ENCODE data around the gene PODXL2. TPM values are rescaled to one million over a fixed set of nuclear protein-coding genes. Genes with fewer than 3 reads are reported as not detected.
"Not testable (repeated sequence)": the region's sequence is repeated elsewhere in the genome, so short reads cannot be mapped to it uniquely, and the experiment has no call there.

The PODXL2 gene
- polyA plus RNA-seq, 1 donor = 44.6 TPM

GRCh38 chr3:127674101-127674721, 45.2 kb downstream of the PODXL2 start:
- no peak for DNase-seq

DNA sequence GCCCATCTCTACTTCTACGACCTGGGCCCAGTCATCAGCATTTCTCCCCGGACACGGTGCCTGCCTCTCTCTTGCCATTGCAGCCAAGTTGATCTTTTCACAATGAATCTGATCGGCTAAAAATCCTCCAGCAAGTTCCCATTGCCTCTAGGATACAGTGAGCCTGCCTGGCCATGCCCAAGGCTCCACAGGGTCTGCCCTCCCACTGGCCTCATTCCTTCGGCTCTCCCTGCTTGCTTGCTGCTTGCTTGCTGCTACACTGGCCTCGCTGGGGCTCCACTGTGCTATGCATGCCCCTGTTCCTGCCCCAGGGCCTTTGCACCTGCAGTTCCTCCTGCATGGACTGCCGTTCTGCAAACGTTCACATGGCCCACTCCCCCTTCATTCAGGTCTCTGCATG, 45.8 kb downstream of the PODXL2 start:
- no peak for DNase-seq

DNA sequence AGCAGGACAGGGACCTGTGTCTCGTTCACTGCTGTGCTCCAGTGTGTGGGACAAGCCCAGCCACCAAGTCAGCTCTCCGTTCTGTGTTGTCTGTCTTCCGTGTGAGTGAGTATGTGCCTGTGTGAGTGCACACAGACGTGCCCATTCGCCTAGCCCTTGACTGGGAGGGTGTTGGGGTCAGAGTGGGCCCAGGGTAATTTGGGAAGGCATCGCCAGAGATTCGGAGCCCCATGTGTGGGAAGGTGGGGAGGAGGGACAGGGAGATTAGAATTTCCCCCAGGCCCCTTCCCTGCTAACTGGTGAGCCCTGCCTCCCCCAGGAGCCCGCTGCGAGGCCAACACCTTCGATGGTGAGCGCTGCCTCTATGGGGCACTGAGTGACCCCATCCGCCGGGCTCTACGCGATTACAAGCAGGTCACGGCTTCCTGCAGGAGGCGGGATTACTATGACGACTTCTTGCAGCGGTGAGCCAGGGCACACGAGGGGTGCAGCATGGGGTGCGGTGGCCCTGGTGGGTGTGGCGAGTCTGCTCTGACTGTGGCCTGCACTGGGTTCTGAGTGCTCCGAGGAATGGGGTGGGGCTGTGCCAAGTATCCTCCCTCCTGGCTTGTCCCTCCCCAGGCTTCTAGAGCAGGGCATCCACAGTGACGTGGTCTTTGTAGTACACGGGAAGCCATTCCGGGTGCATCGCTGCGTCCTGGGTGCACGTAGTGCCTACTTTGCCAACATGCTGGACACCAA, 46.8 kb downstream of the PODXL2 start:
- no peak for DNase-seq

GRCh38 chr3:127676456-127676855, 47.5 kb downstream of the PODXL2 start:
- DNase-seq = no peak

GRCh38 chr3:127676921-127677351, 48.0 kb downstream of the PODXL2 start:
- DNase-seq = no peak

- DNase-seq = no peak
These were observed 48.7 kb downstream of the PODXL2 start for GRCh38 chr3:127677541-127678314.

DNA sequence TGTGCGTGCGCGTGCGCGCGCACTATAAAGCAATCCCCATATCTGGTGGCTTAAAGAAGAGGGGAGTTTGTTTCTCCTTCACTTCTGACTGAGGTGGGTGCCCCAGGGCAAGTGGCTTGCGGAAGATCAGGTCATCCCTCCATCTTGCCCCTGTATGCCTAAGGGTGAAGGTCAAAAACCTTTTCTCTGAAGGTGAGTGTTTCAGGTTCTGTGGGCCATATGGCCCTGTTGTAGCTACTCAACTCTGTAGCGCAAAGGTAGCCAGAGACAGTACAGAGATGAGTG, 49.3 kb downstream of the PODXL2 start:
- no peak for DNase-seq

- DNase-seq = no peak
These were observed 49.9 kb downstream of the PODXL2 start for GRCh38 chr3:127678611-127679533.

DNA sequence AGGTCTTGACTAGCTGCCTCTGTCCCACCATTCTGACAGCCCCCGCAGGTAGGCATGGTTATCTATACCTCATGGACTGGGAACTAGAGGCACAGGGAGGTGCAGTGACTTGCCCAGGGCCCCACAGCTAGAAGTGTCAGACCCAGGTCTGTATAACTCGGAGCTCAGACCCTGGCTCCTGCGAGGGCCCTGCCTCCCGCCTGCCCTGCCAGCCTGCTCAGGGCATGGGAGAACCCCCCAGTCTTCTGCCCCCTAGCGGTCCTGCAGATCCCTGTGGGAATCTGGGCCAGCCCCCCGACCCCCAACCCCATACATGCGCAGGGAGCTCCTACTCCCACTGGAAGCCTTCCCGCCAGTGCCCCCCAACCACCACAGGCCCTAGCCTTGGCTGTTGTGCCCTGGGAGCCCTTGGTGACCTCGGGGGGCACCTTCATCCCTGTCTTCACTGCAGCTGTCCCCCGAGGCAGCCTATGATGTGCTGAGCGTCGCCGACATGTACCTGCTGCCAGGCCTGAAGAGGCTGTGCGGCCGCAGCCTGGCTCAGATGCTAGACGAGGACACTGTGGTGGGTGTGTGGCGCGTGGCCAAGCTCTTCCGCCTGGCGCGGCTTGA, 50.7 kb downstream of the PODXL2 start:
- DNase-seq = no peak

GRCh38 chr3:127680146-127680661, 51.2 kb downstream of the PODXL2 start:
- DNase-seq = no peak

- no peak for DNase-seq
These were observed 51.8 kb downstream of the PODXL2 start for GRCh38 chr3:127680798-127681221.

DNA sequence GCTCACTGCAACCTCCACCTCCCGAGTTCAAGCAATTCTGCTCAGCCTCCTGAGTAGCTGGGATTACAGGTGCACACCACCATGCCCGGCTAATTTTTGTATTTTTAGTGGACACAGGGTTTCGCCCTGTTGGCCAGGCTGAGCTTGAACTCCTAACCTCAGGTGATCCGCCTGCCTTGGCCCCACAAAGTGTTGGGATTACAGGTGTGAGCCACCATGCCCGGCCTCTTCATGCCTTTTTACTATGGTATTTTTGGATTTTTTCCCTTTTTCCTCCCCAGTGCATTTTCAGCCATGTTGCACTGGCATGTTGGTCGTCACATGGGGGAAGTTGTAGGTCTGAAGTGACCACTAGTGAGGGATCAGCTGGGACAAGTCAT, 53.2 kb downstream of the PODXL2 start:
- DNase-seq = not testable (repeated sequence)

DNA sequence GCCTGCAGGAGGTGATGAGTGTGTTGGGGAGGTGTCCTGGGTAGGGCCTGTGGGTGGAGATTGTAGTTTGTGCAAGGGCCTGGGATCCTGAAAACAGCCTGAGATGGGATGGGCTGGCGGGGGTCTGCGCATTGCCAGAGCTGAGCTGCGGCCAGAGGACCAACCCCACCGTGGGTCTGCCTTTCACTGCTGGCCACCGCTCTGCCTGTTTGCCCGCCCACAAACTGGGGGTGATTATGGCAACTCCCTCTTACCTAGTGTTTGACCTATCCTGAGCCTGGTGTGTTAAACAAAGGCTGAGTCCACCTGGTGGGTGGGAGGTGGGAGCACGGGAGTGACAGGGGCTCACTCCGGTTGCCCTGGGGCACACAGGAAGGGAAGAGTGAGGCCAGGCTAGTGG, 53.6 kb downstream of the PODXL2 start:
- DNase-seq = no peak

DNA sequence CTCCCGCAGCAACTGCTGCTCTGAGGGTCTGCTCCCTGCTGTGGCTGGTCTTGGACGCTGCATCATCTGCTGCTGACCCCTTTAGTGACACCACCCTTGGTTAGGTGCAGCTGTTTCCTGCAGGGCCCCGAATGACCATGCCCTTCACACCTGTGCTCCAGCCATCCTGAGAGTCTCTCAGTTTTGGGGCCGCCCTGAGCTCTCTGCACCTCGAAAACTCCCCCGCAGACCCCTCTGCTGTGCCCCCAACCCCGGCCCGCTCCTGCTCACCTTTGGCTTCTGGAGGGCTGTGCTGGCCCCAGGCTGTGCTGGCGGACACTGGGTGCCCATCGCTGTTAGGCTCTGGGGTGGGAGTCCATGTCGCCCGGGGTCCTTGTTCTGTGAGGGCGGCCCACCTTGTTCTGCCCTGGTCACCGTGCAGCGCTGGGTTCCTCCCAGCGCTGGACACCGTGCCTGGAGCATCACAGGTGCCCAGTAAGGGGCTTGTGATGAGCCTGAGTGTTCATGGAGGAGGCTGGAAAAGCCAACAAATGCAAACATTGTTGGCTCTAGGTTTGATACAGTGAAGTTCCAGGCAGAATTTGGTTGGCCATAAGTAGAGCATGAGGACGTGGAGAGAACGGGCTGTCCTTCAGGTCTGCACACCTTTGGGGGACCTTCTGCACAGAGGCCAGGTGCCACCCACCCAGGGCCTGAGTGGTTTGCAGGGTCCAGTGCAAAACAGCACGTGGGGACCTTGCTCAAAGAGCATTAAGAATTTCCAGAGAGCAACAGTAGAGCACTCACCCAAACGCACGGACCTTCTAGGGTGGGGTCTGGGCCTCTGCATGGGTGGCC, 56.1 kb downstream of the PODXL2 start:
- no peak for DNase-seq

DNA sequence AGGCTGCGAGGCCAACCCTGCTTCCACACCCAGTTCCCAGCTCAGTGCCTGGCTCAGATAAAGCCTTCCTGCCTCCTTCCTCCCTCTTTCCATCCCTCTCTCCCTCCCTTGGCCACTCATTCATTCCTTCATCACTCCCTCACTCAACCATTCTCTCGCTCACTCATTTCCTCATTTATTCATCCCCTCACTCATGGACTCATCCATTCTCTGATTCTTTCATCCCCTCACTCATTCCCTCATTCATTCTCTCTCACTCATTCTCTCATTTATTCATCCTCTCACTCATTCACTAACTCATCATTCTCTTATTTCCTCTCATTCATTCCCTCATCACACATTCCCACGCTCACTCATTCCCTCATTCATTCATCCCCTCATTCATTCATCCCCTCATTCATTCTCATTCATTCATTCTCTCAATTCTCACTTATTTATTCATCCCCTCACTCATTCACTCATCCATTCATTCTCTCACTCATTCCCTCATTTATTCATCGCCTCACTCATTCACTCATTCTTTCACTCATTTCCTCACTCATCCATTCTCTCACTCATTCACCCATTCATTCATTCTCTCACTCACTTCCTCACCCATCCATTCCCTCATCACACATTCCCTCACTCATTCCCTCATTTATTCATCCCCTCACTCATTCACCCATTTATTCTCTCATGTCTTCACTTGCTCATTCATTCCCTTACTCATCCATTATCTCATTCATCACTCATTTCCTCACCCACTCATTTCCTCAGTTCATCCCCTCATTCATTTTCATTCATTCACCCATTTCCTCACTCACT, 56.9 kb downstream of the PODXL2 start:
- DNase-seq = no peak

DNA sequence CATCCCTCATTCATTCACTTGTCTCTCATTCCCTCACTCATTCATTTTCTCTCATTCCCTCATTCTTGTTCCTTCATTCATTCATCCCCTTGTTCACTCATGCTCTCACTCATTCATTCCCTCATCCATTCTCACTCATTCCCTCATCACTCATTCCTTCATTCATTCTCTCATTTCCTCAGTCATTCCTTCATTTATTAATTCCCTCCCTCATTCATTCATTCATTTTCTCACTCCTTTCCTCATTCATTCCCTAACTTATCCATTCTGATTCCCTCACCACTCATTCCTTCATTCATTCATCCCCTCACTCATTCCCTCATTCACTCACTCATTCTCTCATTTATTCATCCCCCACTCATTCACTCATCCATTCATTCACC, 57.5 kb downstream of the PODXL2 start:
- DNase-seq = no peak

DNA sequence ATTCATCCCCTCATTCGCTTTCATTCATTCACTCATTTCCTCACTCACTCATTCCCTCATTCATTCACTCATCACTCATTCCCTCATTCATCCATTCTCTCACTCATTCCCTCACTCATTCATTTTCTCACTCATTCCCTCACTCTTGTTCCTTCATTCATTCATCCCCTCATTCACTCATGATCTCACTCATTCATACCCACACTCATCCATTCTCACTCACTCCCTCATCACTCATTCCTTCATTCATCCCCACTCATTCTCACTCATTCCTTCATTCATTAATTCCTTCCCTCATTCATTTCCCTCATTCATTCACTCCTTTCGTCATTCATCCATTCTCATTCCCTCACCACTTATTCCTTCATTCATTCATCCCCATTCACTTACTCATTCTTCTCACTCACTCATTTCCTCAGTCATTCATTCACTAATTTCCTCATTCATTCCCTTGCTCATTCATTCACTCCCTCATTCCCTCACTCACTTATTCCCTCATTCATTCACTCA, 58.3 kb downstream of the PODXL2 start:
- no peak for DNase-seq

DNA sequence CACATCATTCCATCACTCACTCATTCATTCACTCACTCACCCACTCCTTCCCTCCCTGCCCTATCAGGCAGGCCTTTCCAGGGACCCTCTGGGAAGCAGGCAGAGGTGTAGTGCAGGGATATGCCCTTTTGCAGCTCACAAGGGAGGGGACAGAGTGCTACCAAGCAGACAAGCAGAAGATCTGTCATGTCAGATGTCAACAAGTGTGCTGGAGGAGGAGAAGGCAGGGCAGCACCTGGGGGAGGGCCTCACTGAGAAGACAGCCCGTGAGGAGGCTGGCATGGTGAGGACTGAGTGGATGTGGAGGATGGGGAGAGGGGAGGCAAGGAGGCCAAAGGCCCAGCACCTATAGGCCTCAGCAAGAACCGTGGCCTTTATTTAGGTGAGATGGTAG, 59.0 kb downstream of the PODXL2 start:
- DNase-seq = no peak

DNA sequence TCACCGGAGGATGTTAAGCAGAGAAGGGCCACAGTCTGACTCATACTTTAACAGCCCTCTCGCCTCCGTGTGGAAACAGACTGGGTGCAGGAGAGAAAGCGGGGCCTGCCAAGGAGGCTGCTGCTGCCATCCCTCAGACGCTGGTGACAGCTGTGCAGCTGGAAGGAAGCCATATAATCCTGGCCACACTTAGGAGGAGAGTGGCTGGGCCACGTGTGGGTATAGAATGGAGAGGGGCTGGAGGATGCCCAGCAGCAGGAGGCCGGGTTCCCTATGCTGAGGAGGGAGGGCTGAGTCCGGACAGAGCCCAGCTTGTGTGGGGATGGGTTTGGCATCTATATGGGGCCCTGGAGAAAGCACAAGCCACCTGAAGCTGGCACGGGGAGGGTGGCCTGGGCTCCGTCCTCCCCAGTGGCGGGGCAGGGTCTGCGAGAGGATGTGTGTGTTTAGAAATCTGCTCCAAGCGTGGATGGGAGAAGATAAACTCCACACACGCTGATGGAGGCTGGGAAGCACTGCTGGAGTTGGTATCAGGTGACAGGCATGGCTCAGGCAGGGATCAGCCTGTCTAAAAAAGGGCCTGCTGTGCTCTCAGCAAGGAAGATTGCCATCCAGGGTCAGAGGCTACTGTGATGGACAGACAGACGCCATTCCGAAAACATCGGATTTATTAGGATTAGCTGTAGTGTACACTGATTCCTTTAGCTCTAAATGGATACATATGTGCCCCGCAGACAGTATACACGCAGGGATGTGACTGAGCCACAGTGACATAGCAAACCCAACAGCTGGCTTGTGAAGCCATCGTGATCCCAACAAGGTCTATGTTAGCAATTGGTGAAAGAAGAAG, 59.7 kb downstream of the PODXL2 start:
- DNase-seq = no peak

Measured in left kidney (tissue), 2 donors.